ENCODE measurements around the gene ZNF619. TPM values are rescaled to one million over a fixed set of nuclear protein-coding genes. Genes with fewer than 3 reads are reported as not detected.

Gene ZNF619
- total and polyA plus RNA-seq, 2 of the 13 experiments (the other 11 are each of a cell fraction or from before 2014, with no cell fraction given): 0.83 to 5.2 TPM

GRCh38 chr3:40456940-40457823 is 19.7 kb upstream of the ZNF619 start, which contains the start of gene RPL14 (continued):
- TF ChIP-seq ZNF556 (CRISPR knock-in tag; IDR thresholded peaks at IDR 0.05; ENCODE audit: borderline replicate concordance): no peak
- TF ChIP-seq, protein P1, sequence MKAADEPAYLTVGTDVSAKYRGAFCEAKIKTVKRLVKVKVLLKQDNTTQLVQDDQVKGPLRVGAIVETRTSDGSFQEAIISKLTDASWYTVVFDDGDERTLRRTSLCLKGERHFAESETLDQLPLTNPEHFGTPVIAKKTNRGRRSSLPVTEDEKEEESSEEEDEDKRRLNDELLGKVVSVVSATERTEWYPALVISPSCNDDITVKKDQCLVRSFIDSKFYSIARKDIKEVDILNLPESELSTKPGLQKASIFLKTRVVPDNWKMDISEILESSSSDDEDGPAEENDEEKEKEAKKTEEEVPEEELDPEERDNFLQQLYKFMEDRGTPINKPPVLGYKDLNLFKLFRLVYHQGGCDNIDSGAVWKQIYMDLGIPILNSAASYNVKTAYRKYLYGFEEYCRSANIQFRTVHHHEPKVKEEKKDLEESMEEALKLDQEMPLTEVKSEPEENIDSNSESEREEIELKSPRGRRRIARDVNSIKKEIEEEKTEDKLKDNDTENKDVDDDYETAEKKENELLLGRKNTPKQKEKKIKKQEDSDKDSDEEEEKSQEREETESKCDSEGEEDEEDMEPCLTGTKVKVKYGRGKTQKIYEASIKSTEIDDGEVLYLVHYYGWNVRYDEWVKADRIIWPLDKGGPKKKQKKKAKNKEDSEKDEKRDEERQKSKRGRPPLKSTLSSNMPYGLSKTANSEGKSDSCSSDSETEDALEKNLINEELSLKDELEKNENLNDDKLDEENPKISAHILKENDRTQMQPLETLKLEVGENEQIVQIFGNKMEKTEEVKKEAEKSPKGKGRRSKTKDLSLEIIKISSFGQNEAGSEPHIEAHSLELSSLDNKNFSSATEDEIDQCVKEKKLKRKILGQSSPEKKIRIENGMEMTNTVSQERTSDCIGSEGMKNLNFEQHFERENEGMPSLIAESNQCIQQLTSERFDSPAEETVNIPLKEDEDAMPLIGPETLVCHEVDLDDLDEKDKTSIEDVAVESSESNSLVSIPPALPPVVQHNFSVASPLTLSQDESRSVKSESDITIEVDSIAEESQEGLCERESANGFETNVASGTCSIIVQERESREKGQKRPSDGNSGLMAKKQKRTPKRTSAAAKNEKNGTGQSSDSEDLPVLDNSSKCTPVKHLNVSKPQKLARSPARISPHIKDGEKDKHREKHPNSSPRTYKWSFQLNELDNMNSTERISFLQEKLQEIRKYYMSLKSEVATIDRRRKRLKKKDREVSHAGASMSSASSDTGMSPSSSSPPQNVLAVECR (CRISPR knock-in tag; IDR thresholded peaks at IDR 0.05; ENCODE audit: borderline replicate concordance): peak; percentile 80; the same call in 1 of the 2 replicates
- no peak for TF ChIP-seq PRMT3 (CRISPR knock-in tag; IDR thresholded peaks at IDR 0.05; ENCODE audit: borderline replicate concordance, low read depth)
- peak; percentile 73; the same call in 1 of the 2 replicates for TF ChIP-seq SIN3B (IDR thresholded peaks at IDR 0.05; ENCODE audit: low read length)
- TF ChIP-seq KLF6 (CRISPR knock-in tag; IDR thresholded peaks at IDR 0.05): no peak
- no peak for TF ChIP-seq SMARCC2 (IDR thresholded peaks at IDR 0.05)
- TF ChIP-seq ZNF766 (CRISPR knock-in tag; IDR thresholded peaks at IDR 0.05; ENCODE audit: borderline replicate concordance): peak; percentile 87; the same call in 1 of the 2 replicates
- no peak for TF ChIP-seq ZNF260 (CRISPR knock-in tag; IDR thresholded peaks at IDR 0.05; ENCODE audit: borderline replicate concordance, low read depth)
- TF ChIP-seq ZNF687 (CRISPR knock-in tag; IDR thresholded peaks at IDR 0.05): peak; percentile 94
- no peak for TF ChIP-seq ZNF17 (CRISPR knock-in tag; IDR thresholded peaks at IDR 0.05)
- TF ChIP-seq KDM4B (CRISPR knock-in tag; IDR thresholded peaks at IDR 0.05): no peak
- no peak for TF ChIP-seq ATRX (CRISPR knock-in tag; IDR thresholded peaks at IDR 0.05; ENCODE audit: borderline replicate concordance)
- peak; percentile 93 for TF ChIP-seq SAP130 (CRISPR knock-in tag; IDR thresholded peaks at IDR 0.05; ENCODE audit: low read depth)
- TF ChIP-seq, protein P2, sequence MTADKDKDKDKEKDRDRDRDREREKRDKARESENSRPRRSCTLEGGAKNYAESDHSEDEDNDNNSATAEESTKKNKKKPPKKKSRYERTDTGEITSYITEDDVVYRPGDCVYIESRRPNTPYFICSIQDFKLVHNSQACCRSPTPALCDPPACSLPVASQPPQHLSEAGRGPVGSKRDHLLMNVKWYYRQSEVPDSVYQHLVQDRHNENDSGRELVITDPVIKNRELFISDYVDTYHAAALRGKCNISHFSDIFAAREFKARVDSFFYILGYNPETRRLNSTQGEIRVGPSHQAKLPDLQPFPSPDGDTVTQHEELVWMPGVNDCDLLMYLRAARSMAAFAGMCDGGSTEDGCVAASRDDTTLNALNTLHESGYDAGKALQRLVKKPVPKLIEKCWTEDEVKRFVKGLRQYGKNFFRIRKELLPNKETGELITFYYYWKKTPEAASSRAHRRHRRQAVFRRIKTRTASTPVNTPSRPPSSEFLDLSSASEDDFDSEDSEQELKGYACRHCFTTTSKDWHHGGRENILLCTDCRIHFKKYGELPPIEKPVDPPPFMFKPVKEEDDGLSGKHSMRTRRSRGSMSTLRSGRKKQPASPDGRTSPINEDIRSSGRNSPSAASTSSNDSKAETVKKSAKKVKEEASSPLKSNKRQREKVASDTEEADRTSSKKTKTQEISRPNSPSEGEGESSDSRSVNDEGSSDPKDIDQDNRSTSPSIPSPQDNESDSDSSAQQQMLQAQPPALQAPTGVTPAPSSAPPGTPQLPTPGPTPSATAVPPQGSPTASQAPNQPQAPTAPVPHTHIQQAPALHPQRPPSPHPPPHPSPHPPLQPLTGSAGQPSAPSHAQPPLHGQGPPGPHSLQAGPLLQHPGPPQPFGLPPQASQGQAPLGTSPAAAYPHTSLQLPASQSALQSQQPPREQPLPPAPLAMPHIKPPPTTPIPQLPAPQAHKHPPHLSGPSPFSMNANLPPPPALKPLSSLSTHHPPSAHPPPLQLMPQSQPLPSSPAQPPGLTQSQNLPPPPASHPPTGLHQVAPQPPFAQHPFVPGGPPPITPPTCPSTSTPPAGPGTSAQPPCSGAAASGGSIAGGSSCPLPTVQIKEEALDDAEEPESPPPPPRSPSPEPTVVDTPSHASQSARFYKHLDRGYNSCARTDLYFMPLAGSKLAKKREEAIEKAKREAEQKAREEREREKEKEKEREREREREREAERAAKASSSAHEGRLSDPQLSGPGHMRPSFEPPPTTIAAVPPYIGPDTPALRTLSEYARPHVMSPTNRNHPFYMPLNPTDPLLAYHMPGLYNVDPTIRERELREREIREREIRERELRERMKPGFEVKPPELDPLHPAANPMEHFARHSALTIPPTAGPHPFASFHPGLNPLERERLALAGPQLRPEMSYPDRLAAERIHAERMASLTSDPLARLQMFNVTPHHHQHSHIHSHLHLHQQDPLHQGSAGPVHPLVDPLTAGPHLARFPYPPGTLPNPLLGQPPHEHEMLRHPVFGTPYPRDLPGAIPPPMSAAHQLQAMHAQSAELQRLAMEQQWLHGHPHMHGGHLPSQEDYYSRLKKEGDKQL (CRISPR knock-in tag; IDR thresholded peaks at IDR 0.05; ENCODE audit: low read depth): no peak

Measured in HepG2 (cell line).